Measurements from ENCODE around the gene TMEM106C. TPM values are rescaled to one million over a fixed set of nuclear protein-coding genes. Genes with fewer than 3 reads are reported as not detected.

TMEM106C gene
- total RNA-seq, 1 donor from 2014 or later: 164 TPM

GRCh38 chr12:47935184-47935583 is 28.2 kb upstream of the TMEM106C start:
- no peak for DNase-seq (ENCODE audit: low read depth)
- H3K4me3 ChIP-seq (ENCODE audit: low read depth, low read length): no peak overlapping the region
- TF ChIP-seq CTCF (conservative IDR thresholded peaks at IDR 0.05; ENCODE audit: low read depth, low read length): no peak

GRCh38 chr12:47938093-47938492 is 25.3 kb upstream of the TMEM106C start:
- TF ChIP-seq CTCF (conservative IDR thresholded peaks at IDR 0.05; ENCODE audit: low read depth, low read length): no peak
- DNase-seq (ENCODE audit: low read depth): no peak

GRCh38 chr12:47938594-47938993 is 24.8 kb upstream of the TMEM106C start:
- DNase-seq (ENCODE audit: low read depth): no peak
- no peak for TF ChIP-seq CTCF (conservative IDR thresholded peaks at IDR 0.05; ENCODE audit: low read depth, low read length)
- no peak overlapping the region for H3K4me3 ChIP-seq (ENCODE audit: low read depth, low read length)

More at GRCh38 chr12:47938093-47938492, 25.3 kb upstream of the TMEM106C start:
- H3K4me3 ChIP-seq (ENCODE audit: low read depth, low read length): no peak overlapping the region

- TF ChIP-seq CTCF (conservative IDR thresholded peaks at IDR 0.05; ENCODE audit: low read depth, low read length): no peak
- no peak overlapping the region for H3K4me3 ChIP-seq (ENCODE audit: low read depth, low read length)
- no peak for DNase-seq (ENCODE audit: low read depth)
Observed at GRCh38 chr12:47939009-47939601, 24.3 kb upstream of the TMEM106C start.

GRCh38 chr12:47940773-47941474 is 22.5 kb upstream of the TMEM106C start:
- no peak for TF ChIP-seq CTCF (conservative IDR thresholded peaks at IDR 0.05; ENCODE audit: low read depth, low read length)
- H3K4me3 ChIP-seq (ENCODE audit: low read depth, low read length): no peak overlapping the region
- DNase-seq (ENCODE audit: low read depth): no peak

- no peak for TF ChIP-seq CTCF (conservative IDR thresholded peaks at IDR 0.05; ENCODE audit: low read depth, low read length)
- DNase-seq (ENCODE audit: low read depth): no peak
- no peak overlapping the region for H3K4me3 ChIP-seq (ENCODE audit: low read depth, low read length)
Observed at GRCh38 chr12:47941475-47941780, 22.0 kb upstream of the TMEM106C start.

Measured in epithelial cell of proximal tubule (primary cell).